ENCODE measurements around the gene MRPS27. TPM values are rescaled to one million over a fixed set of nuclear protein-coding genes. Genes with fewer than 3 reads are reported as not detected.

MRPS27 gene
- total and polyA plus RNA-seq, 2 of the 13 experiments (the other 11 are each of a cell fraction or from before 2014, with no cell fraction given): 71.8 to 115 TPM

- TF ChIP-seq MLX (CRISPR knock-in tag; IDR thresholded peaks at IDR 0.05) (peak; percentile 32; the same call in 1 of the 2 replicates), ZNF614 (CRISPR knock-in tag; IDR thresholded peaks at IDR 0.05; ENCODE audit: borderline replicate concordance) (peak; percentile 14; the same call in 1 of the 2 replicates), FOXK1 (CRISPR knock-in tag; IDR thresholded peaks at IDR 0.05; ENCODE audit: borderline replicate concordance, low read depth) (no peak), FOXM1 (CRISPR knock-in tag; IDR thresholded peaks at IDR 0.05) (no peak), NR2F6 (IDR thresholded peaks at IDR 0.05) (peak; percentile 52; the same call in 1 of the 2 replicates), NR2F6 (CRISPR knock-in tag; IDR thresholded peaks at IDR 0.05) (no peak), ZBTB26 (CRISPR knock-in tag; IDR thresholded peaks at IDR 0.05; ENCODE audit: borderline replicate concordance) (no peak; the same call in 1 of the 2 replicates), FOXA1 (IDR thresholded peaks at IDR 0.05) (no peak), FOXA1 (CRISPR knock-in tag; IDR thresholded peaks at IDR 0.05) (no peak), ZNF660 (CRISPR knock-in tag; IDR thresholded peaks at IDR 0.05; ENCODE audit: borderline replicate concordance, low read depth) (no peak), ZMYM4 (CRISPR knock-in tag; IDR thresholded peaks at IDR 0.05) (peak; percentile 95), ETV5 (CRISPR knock-in tag; IDR thresholded peaks at IDR 0.05; ENCODE audit: borderline replicate concordance) (no peak; the same call in none of the 2 replicates), HNF4A (CRISPR knock-in tag; IDR thresholded peaks at IDR 0.05) (no peak), ZNF318 (CRISPR knock-in tag; IDR thresholded peaks at IDR 0.05) (peak; percentile 86; the same call in 1 of the 2 replicates), ZNF432 (CRISPR knock-in tag; IDR thresholded peaks at IDR 0.05; ENCODE audit: borderline replicate concordance) (no peak), TMF1 (CRISPR knock-in tag; IDR thresholded peaks at IDR 0.05; ENCODE audit: low read depth) (no peak), ZNF367 (CRISPR knock-in tag; IDR thresholded peaks at IDR 0.05; ENCODE audit: borderline replicate concordance) (no peak), ZNF572 (CRISPR knock-in tag; IDR thresholded peaks at IDR 0.05) (no peak), HOXA3 (CRISPR knock-in tag; IDR thresholded peaks at IDR 0.05) (peak; percentile 87), POGZ (CRISPR knock-in tag; IDR thresholded peaks at IDR 0.05) (peak; percentile 93)
These were observed at the start of gene MRPS27, which contains the start of gene PTCD2 (continued) for GRCh38 chr5:72319976-72320752.

Data from HepG2 (cell line).